Keratinocyte (primary cell): ENCODE results near the gene ZRANB1.

Source experiments
- EZH2 ChIP-seq: IDR thresholded peaks from one replicate; pipeline ENCODE4 v1.6.1; 2012; ENCODE audit warnings: inconsistent platforms, mild to moderate bottlenecking, low read length, moderate library complexity
- TF ChIP-seq, protein P1 (sequence below), 3 experiments: IDR thresholded peaks in 1 of 3; conservative IDR thresholded peaks in 1 of 3; optimal IDR thresholded peaks in 1 of 3; 2 replicates in 2 of 3; 3 replicates in 1 of 3; pipeline versions ENCODE3 to v1.5.1; 2011; ENCODE audit warnings: low read length in 3 of 3, mild to moderate bottlenecking in 3 of 3, moderate library complexity in 2 of 3, control low read depth in 1 of 3, inconsistent platforms in 1 of 3; ENCODE audit not compliant: insufficient read depth in 2 of 3; ENCODE audit errors: extremely low read depth in 1 of 3

- no peak for TF ChIP-seq EZH2
- TF ChIP-seq, protein P1, sequence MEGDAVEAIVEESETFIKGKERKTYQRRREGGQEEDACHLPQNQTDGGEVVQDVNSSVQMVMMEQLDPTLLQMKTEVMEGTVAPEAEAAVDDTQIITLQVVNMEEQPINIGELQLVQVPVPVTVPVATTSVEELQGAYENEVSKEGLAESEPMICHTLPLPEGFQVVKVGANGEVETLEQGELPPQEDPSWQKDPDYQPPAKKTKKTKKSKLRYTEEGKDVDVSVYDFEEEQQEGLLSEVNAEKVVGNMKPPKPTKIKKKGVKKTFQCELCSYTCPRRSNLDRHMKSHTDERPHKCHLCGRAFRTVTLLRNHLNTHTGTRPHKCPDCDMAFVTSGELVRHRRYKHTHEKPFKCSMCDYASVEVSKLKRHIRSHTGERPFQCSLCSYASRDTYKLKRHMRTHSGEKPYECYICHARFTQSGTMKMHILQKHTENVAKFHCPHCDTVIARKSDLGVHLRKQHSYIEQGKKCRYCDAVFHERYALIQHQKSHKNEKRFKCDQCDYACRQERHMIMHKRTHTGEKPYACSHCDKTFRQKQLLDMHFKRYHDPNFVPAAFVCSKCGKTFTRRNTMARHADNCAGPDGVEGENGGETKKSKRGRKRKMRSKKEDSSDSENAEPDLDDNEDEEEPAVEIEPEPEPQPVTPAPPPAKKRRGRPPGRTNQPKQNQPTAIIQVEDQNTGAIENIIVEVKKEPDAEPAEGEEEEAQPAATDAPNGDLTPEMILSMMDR (optimal IDR thresholded peaks at IDR 0.05 in 1 of 3, IDR thresholded peaks at IDR 0.05 in 1 of 3, conservative IDR thresholded peaks at IDR 0.05 in 1 of 3; ENCODE audit: extremely low read depth in 1 of 3, insufficient read depth in 2 of 3, low read length in 3 of 3) = no peak
Measured at GRCh38 chr10:124987788-124988187, 45.9 kb downstream of the ZRANB1 start.
